ENCODE measurements around the gene FAM20B.
"Not testable (repeated sequence)": the region's sequence is repeated elsewhere in the genome, so short reads cannot be mapped to it uniquely, and the experiment has no call there.

FAM20B gene, protein sequence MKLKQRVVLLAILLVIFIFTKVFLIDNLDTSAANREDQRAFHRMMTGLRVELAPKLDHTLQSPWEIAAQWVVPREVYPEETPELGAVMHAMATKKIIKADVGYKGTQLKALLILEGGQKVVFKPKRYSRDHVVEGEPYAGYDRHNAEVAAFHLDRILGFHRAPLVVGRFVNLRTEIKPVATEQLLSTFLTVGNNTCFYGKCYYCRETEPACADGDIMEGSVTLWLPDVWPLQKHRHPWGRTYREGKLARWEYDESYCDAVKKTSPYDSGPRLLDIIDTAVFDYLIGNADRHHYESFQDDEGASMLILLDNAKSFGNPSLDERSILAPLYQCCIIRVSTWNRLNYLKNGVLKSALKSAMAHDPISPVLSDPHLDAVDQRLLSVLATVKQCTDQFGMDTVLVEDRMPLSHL

DNA sequence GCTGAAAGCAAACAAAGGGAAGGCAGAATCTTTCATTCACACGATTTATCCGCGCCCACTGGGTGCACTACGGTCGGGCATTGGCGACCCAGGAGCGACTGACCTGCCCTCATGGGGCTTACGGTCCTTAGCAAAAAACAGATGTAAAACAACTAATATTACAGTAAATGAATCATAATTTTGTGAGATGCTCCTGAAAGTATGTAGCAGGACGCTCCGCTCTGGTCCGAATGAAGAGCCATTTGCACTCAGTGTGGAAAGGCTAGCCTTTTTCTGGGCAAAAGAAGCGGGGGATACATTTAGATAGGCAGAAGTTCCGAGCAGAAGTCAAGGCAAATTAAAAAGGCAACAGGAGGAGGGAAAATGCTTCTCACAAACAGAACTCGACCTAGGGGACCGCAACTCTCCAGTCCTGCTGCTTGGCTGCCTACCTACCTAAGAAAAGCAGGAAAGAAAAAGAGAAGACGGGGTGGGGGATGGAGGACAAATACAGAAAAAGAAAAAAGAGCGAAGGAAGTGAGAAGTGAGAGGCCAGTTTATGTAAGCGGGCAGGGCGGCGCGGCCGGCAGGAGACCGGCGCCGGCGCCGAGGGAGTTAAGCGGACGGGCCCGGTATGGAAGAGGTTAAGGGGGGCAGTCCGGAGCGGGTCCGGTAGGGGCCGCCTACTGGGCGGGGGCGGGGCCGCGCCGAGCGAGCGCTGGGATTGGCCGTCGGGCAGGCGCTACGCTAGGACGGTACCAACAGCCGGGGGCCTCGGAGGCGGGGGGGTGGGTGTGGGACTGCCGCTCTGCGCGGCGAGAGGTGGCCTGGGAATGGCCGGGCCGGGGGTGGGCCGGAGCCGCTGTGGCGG is at the start of gene FAM20B:
Gene FAM20B, plus strand, starts transcription at position 770 of the 850 bp plus-strand sequence. CDS start 17,954 bp downstream, outside the sequence.
- DNase-seq (ENCODE audit: low spot score): peak; percentile 93

DNA sequence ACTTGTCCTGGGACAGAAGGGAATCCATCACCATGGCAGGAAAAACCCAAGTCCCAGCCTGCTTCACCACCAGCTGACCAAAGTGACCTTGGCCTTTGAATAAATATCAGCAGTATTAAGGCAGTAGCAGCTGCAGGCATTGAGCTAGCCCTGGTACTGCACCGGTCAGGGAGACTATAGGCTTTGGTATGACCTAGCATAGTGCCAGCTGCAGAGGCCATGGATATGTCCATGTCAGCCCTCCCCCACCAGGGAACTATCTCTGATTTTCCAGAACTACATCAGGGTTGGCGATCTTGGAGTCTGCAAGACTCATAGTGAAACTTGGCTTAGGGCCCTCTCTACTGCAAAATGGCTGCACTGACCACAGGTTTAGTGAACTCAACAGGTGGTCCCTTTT is 49.2 kb upstream of the FAM20B start:
- no peak for DNase-seq (ENCODE audit: low spot score)

DNA sequence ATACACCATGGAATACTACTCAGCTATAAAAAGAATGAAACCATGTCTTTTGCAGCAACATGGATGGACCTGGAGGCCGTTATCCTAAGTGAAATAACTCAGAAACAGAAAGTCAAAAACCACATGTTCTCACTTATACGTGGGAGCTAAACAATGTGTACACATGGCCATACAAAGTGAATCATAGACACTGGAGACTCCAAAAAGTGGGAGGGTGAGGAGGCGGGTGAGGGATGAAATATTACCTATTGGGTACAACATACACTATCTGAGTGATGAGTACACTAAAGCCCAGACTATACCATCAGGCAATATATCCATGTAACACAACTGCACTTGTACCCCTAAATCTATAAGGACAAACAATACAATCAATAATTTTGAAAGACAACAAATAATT is 39.5 kb upstream of the FAM20B start:
- no peak for DNase-seq (ENCODE audit: low spot score)

DNA sequence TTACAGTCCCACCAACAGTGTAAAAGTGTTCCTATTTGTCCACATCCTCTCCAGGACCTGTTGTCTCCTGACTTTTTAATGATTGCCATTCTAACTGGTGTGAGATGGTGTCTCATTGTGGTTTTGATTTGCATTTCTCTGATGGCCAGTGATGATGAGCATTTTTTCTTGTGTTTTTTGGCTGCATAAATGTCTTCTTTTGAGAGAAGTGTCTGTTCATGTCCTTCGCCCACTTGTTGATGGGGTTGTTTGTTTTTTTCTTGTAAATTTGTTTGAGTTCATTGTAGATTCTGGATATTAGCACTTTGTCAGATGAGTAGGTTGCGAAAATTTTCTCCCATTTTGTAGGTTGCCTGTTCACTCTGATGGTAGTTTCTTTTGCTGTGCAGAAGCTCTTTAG is 37.5 kb upstream of the FAM20B start:
- not testable (repeated sequence) for DNase-seq (ENCODE audit: low spot score)

DNA sequence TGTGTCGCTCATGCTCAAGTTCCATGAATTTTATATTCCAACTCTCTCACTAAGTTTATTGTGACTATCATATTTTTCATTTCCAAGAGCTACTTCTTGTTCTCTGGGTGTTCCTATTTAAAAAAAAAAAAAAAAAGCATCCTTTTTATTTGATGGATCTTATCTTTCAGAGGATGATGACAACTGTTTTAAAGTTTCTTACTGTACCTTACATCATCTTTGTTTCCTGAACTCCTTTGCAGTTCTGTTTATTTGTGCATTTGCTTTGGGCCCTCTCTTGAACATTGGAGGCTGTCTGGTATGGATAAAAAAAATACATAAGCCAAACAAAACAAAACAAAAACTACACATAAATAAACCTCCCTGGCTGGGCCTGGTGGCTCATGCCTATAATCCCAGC is 32.1 kb upstream of the FAM20B start:
- DNase-seq (ENCODE audit: low spot score): no peak

DNA sequence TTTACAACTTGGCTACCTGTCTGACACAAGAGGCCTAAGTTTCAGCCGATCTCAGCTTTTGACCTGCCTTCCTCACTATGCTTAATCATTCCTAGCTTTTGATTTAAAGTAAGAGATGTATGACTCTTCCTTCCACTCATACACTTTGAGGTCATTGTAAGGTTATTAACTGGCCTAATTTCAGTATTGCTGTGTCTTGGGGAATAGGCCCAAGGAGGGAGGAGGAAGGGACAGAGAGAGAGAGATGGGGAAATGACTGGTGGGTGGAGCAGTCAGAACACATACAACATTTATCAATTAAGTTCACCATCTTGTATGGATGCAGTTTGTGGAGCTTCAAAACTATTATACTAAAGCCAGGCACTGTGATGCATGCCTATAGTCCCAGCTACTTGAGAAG is 28.3 kb upstream of the FAM20B start:
- no peak for DNase-seq (ENCODE audit: low spot score)

DNA sequence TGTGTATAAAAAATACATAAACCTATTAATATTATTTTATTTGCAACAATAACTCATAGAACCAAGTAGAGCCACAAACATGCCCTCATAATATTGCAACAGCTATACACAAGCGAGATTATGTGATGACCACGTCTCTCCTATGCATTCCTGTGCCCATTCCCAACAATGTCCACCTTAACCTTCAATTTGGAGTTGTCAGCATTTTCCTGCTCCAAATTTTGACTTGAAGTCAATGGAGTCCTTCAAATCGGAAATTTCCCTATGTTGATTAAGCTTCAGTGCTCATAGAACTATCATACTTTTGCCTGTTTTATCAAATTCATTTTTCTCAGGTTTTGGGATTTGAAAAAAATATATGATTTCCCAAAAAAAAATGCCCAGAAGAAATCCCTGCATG is 27.4 kb upstream of the FAM20B start:
- no peak for DNase-seq (ENCODE audit: low spot score)

DNA sequence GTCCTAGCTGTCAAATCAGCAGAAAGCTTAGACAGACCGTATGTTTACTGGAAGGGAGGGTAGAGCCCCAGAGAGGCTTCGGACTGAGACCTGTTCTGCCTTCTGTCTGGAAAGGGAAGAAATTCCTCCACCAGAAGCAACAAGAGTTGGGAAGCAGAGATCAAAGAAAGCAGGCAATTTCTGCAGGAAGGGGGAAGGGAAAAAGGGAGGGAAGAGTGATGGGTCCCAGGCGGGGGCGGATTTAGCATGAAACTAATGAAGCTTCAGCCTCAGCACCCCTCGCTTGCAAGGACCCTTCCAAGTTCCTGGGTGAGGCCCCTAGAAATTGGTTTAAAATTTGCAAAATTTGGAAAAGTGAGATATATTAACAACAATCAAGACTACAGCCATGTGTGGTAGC is 26.6 kb upstream of the FAM20B start:
- no peak for DNase-seq (ENCODE audit: low spot score)

DNA sequence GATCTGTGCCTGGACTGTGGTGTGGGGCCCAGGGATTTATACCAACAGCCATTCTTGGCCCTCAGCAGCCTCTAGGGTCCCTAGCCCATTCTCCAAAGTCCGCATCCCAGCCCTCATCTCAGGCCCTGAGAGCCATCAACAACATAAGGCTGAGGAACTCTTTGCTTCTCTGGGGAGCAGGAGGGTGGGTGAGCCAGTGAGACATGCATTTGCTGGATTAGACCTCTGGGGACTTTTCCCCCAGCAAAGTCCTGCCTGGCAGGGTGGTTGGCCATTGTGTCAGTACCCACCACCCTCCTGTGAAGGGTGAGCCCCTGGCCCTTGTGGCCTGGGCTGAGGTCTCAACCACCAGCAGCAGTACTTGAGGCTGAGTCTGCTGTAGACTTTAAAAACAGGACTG is 24.2 kb upstream of the FAM20B start:
- no peak for DNase-seq (ENCODE audit: low spot score)

DNA sequence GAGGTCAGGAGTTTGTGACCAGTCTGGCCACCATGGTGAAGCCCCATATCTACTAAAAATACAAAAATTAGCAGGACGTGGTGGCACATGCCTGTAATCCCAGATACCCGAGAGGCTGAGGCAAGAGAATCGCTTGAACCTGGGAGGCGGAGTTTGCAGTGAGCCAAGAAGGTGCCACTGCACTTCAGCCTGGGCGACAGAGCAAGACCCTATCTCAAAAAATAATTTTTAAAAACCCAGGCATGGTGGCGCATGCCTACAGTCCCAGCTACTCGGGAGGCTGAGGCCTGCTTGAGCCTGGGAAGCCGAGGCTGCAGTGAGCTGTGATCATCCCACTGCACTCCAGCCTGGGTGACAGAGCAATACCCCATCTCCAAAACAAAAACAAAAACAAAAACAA is 23.6 kb upstream of the FAM20B start:
- not testable (repeated sequence) for DNase-seq (ENCODE audit: low spot score)

DNA sequence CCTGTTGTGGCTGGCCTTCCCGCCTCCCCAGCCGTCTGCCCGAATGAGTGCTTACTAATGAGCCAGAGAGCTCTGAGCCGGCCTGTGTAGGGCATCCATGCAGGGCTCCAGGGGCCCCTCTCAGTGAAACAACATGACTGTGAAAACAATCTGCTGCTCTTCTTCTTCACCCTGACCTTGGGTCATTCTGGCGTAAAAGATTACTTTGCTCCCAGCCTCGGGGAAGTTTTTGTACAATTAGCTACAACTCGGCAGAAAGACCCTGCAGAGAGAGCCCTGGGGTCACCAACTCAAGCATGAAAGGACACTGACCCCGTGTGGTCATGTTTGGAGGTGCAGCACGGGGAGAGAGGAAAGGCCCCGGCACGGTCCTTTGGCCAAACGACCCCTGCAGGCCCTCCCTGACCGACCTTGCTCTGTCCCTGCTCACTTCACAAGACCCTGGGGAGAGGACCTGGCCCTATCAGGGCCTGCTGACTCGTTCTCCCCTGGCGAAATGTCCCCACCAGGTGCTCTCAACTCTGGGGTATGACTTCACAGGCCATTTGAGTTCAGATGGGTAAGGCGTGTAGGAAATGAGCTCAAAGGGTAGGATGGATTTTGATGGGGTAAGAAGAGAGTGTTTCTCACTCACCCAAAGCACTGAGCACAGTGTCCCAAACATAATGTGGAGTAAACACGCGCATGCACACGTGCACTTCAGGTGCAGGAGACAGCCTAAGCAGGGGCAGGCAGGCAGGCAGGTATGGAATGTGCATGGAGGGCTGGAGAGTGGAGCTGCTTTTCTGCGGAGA is 22.9 kb upstream of the FAM20B start:
- peak; percentile 64 for DNase-seq (ENCODE audit: low spot score)

DNA sequence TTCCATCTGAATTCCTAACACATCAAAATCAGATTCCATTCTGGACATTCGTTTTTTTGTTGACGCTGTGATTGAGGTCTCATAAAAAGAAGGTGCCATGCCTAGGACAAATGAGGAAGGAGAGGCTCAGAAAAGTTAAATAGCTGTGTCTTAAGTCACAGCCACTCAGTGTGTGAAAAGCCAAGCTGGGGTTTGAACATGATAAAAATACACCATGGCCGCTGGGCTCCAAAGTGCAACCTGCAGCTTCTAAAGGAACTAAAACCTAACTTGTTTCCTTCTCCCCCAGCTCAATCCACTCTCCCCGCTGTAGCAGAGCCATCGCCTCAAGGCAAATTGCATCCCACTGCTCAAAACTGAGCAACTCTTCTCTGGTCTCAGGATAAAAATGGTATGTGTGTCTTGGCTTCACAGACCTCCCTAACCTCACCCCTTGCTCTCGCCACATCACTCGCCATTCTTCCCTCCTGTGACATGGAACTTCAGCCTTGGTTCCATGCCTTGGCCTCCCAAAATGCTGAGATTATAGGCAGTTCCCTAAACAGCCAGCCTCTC is 22.1 kb upstream of the FAM20B start:
- DNase-seq (ENCODE audit: low spot score): no peak

DNA sequence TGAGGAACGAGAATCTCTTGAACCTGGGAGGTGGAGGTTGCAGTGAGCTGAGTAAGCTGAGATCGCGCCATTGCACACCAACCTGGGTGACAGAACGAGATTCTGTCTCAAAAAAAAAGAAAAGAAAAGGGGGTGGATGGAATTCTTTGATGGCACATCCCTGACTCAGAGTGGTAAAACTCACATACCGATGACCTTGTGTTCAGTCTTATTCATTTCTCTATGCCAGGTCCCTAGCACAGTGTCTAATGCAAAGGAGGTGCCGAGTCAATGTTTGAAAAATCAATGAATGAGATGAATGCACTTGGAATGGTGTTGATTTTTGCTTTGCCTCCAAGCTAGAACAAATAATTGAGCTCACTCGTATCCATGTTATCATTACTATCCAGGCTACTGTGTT is 18.5 kb upstream of the FAM20B start:
- DNase-seq (ENCODE audit: low spot score): no peak

DNA sequence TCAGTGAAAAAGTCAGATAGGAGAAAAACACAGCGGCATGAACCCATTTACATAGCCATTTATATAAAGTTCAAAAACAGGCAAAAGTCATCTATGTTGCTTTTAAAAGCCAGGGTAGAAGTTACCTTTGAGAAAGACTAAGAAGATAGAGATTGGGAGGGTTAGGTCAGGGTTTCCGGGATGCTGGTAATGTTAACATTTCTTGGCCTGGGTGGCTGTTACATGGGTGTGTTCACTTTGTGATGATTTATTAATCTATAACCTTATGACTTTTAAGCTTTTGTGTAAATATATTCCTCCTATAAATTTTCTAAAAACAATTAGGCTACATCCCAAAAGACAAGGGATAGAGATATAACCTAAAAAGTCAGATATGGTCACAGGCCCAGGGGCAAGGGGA is 15.0 kb upstream of the FAM20B start:
- no peak for DNase-seq (ENCODE audit: low spot score)

DNA sequence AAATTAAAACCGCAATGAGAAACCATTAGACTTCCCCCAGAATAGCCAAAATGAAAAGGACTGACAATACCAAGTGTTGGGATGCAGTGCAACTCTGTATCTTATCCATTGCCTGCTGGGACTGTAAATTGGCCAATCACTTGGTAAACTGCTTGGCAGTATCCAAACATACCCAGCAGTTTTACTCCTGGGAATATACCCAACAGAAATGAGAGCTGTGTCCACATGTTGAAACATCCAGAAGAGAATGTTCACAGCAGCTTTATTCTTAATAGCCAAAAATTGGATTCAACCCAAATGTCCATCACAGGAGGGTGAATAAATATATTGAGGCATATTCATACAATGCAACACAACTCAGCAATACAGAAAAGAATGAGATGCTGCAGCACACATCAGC is 13.7 kb upstream of the FAM20B start:
- no peak for DNase-seq (ENCODE audit: low spot score)

DNA sequence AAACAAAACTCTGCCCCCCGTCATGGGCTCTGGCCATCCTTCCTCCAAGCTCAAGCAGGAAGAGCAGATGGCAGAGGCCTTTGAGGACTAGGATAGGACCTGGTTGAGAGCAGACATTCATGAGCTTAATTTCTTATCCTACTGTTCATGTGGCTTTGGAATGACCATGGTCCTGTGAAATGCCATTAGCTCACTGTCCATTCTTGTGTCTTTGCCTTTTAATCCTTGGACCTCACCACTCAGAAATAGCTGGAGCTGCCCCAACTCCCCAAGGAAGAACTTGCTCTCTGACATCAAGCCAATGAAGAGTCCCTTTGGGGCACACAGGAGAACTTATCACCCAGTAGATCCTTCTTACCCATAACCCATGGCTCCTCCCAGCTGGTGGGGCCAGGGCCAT is 11.6 kb upstream of the FAM20B start:
- no peak for DNase-seq (ENCODE audit: low spot score)

DNA sequence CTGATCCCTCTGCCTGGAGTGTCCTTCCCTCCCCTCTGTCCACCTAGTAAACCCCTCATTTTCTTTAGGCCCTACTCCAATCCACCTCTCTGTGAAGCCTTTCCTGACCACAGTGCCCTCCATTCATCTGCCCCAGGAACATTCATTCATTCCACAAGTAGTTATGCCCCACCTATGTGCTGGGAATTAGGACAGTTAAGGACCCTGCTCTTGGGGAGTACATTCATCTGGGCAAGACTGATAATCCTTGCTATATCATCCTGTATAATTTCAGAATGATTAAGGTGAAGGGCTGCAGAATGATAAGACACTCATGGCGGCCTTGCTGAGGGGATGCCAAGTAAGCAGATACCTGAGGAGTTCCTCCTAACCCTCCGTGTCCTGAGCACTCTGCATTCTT is 10.3 kb upstream of the FAM20B start:
- no peak for DNase-seq (ENCODE audit: low spot score)

DNA sequence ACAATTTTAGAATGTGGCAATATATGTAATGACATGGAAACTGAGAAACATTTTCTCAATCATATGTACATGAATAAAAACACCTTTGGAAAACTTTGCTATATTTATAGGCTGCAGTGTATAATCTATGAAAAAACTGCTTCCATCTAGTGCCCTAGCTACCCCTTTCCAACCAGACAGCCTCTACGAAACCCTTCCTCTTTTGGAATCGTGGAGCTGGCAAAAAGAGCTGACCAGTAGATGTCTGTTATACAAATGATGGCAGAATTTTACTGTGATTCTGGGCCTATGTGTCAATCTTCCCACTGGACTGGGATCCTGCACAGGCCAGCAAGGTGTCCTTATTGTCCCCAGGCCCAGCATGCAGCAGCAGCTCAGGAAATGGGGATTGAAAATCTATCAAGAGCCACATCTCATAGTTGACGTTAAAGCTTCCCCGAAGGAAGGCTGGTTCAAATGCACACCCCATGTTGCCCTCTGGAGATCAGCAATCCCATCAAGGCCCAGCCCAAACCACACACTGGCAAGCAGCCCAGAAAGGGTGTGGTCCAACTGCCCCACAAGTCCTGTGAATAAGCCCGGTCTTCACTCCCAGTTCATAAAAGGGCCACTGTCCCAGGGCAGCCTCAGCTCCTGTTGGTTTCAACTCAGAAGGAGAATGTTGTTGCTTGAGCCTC is 8.8 kb upstream of the FAM20B start:
- peak; percentile 94 for DNase-seq (ENCODE audit: low spot score)

DNA sequence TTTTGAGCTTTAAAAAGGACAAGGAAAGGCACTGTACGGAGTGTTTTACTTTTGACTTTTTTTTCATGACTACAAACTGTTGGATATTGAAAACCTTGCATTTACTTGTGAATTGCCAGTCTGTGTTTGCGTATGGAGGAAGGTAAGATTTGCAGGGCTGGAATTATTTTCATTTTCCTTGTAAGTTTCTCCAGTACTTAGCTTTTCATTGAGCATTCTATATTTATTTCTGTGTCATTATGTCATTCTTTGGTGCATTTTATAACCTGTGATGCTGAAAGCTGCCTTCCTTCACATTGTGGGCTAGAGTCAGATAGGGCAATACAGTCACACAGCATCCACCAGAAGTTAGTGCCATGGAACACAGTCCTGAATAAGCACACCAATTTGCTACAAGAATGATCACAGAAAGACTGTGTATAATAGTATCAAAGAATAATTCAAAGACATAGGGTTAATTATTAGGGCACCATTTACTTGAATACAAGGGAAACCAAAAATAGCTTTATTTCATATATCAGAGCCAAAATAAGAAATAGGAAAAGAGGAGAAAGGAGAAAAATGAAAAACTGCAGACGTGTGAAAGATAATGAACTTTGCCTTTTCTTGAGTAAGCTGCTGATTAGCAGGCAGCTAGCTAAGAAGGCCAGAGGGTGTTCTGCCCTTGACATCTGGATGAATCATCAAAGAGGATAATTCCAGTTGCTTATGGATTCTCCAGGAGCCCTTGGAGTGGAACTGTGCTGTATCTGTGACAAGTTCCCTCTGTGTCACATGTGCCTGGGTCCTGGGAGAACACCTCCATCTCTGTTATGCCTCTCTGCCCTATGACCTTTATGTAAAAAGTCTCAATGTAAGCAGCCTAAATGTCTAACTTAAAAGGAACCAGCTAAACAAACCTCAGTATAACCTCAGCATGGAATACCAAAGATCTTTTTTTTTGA is 8.0 kb upstream of the FAM20B start:
- peak; percentile 64 for DNase-seq (ENCODE audit: low spot score)

DNA sequence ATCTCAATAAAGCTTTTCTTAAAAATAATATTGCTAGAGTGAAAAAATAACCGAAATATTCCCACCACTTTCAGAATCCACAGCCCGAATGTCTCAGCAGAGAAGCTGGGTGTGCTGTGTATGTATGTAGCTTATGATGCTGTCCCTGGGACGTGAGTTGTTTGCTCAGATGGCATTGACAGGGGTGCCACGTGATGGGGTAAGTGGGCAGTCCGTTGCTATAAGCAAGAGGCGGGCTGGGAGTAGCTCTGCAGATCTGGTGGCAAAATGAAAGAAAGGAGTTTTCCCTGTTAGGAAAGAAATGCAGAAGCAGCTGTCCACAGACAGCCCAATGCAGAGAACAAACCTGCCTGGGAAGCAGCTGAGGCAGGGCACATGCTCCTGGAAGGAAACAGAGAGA is 3.8 kb upstream of the FAM20B start:
- no peak for DNase-seq (ENCODE audit: low spot score)
